ENCODE measurements around the gene NOTO. TPM values are rescaled to one million over a fixed set of nuclear protein-coding genes. Genes with fewer than 3 reads are reported as not detected.

Gene NOTO
- total RNA-seq, 1 donor from 2014 or later = not detected

DNA sequence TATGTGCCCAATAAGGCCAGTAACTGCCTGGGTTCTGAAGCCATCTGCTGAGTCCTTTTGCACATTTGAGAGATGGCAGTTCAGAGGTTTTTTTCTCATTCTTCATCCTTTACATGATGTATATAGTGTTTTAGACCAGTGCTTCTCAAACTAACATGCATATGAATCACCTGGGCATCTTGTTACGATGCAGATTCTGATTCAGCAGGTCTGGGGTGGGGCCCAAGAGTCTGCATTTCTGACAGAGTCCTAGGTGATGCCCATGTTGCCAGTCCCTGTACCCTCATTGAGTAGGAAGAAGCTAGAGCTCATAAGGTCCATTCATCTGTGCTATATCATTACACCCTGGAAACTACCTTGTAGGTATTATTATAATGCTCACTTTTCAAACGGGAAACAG is 15.5 kb downstream of the NOTO start:
- H3K4me3 Mint-ChIP-seq (ENCODE audit: unreplicated experiment) = no peak overlapping the region
- H3K36me3 Mint-ChIP-seq (ENCODE audit: unreplicated experiment) = no peaks in the 10 kb centered on the region
- H3K9me3 Mint-ChIP-seq (ENCODE audit: unreplicated experiment) = no peaks in the 10 kb centered on the region
- H3K27ac Mint-ChIP-seq (ENCODE audit: unreplicated experiment) = no peak overlapping the region
- peaks cover 10% of the 10 kb centered on the region for H3K27me3 Mint-ChIP-seq (ENCODE audit: unreplicated experiment)
- peaks cover 10% of the 10 kb centered on the region for H3K4me1 Mint-ChIP-seq (ENCODE audit: low read depth, unreplicated experiment)
- TF ChIP-seq, protein P1, sequence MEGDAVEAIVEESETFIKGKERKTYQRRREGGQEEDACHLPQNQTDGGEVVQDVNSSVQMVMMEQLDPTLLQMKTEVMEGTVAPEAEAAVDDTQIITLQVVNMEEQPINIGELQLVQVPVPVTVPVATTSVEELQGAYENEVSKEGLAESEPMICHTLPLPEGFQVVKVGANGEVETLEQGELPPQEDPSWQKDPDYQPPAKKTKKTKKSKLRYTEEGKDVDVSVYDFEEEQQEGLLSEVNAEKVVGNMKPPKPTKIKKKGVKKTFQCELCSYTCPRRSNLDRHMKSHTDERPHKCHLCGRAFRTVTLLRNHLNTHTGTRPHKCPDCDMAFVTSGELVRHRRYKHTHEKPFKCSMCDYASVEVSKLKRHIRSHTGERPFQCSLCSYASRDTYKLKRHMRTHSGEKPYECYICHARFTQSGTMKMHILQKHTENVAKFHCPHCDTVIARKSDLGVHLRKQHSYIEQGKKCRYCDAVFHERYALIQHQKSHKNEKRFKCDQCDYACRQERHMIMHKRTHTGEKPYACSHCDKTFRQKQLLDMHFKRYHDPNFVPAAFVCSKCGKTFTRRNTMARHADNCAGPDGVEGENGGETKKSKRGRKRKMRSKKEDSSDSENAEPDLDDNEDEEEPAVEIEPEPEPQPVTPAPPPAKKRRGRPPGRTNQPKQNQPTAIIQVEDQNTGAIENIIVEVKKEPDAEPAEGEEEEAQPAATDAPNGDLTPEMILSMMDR (IDR thresholded peaks at IDR 0.05; ENCODE audit: partially characterized antibody, unreplicated experiment) = no peak
- no peak for DNase-seq

DNA sequence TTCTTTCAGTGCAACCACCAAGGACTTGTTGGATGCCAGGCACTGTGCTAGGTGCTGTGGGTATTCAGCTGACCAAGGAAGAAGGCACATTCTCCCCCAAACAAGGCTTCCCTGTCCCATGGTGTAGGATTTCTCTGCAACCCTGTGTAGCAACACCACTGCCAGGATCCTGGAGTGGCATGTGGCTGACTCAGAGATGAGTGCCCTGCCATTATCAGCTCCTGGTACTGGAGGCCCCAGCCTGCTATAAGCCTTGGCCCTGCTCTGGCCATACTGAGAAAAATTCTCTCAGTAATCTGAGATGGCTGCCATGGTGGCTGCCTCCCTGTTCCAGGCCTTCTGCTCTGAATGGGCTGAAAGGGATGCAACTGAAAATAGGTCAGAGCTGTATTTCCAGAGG is 15.9 kb downstream of the NOTO start:
- Mint-ChIP-seq H3K4me1 (ENCODE audit: low read depth, unreplicated experiment) (peaks cover 10% of the 10 kb centered on the region), H3K36me3 (ENCODE audit: unreplicated experiment) (no peaks in the 10 kb centered on the region), H3K4me3 (ENCODE audit: unreplicated experiment) (no peak overlapping the region), H3K9me3 (ENCODE audit: unreplicated experiment) (no peaks in the 10 kb centered on the region), H3K27me3 (ENCODE audit: unreplicated experiment) (peaks cover 9% of the 10 kb centered on the region), H3K27ac (ENCODE audit: unreplicated experiment) (no peak overlapping the region)
- TF ChIP-seq, protein P1 (IDR thresholded peaks at IDR 0.05; ENCODE audit: partially characterized antibody, unreplicated experiment) = no peak
- no peak for DNase-seq

DNA sequence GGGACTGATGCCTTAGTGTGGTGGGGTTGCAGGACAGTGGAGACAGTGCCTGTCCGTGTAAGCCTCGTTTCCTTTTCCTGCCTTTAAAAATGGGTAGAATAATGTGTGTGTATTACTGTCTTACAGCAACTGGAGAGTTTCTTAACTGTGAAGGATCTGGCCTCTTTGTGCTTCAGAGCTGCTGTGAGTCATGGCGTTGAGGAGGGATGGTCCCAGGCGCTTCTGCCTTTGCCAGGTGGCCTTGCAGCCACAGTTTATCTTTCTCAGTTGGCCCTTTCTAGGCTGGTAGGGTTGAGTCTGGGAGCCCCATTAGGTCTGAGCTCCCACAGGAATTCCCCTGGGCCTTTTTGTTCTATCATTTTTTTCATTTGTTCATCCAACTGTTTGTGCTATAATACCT is 21.4 kb downstream of the NOTO start:
- DNase-seq = no peak
- TF ChIP-seq, protein P1 (IDR thresholded peaks at IDR 0.05; ENCODE audit: partially characterized antibody, unreplicated experiment) = no peak
- Mint-ChIP-seq H3K36me3 (ENCODE audit: unreplicated experiment) (no peaks in the 10 kb centered on the region), H3K27me3 (ENCODE audit: unreplicated experiment) (peaks cover 5% of the 10 kb centered on the region), H3K9me3 (ENCODE audit: unreplicated experiment) (no peaks in the 10 kb centered on the region), H3K4me3 (ENCODE audit: unreplicated experiment) (no peak overlapping the region), H3K27ac (ENCODE audit: unreplicated experiment) (no peak overlapping the region), H3K4me1 (ENCODE audit: low read depth, unreplicated experiment) (no peaks in the 10 kb centered on the region)

DNA sequence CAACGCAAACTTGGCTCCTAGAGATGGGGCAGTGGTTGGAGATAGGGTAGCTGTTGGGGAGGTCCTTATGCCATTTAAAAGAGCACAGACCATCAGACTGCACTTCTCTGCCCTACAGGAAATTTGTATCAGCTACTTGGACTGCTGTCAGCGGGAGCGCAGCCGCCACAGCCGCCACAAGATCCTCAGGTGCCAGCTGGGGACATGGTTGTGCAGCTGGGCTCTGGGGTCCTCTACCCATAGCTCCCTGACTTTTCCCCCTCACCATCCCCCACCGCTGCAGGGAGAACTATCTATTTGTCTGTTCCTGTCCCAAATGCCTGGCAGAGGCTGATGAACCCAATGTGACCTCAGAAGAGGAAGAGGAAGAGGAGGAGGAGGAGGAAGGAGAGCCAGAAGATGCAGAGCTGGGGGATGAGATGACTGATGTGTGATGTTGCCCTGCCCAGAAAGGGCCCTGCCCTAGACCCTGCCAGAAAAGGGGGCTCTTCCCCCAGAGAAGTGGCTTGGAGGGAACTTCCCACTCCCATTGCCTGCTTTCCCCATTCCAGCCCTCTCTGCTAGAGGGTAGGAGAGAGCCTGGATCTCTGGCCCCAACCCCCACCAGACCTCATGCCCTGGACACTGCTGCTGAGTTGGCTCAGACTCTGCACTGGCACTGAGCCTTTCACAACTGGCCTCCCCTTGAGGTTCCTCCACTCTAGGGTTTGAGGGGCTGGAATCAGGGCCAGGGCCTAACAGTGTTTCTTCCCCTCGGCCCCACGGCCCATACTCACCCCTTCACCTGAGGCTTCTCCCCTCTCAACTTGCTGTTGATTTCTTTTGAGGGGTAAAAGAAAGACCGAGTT is 23.4 kb downstream of the NOTO start:
- Mint-ChIP-seq H3K4me1 (ENCODE audit: low read depth, unreplicated experiment) (no peaks in the 10 kb centered on the region), H3K36me3 (ENCODE audit: unreplicated experiment) (no peaks in the 10 kb centered on the region), H3K27me3 (ENCODE audit: unreplicated experiment) (peaks cover 5% of the 10 kb centered on the region), H3K27ac (ENCODE audit: unreplicated experiment) (no peak overlapping the region), H3K4me3 (ENCODE audit: unreplicated experiment) (no peak overlapping the region), H3K9me3 (ENCODE audit: unreplicated experiment) (no peaks in the 10 kb centered on the region)
- DNase-seq = no peak
- TF ChIP-seq, protein P1 (IDR thresholded peaks at IDR 0.05; ENCODE audit: partially characterized antibody, unreplicated experiment) = no peak

DNA sequence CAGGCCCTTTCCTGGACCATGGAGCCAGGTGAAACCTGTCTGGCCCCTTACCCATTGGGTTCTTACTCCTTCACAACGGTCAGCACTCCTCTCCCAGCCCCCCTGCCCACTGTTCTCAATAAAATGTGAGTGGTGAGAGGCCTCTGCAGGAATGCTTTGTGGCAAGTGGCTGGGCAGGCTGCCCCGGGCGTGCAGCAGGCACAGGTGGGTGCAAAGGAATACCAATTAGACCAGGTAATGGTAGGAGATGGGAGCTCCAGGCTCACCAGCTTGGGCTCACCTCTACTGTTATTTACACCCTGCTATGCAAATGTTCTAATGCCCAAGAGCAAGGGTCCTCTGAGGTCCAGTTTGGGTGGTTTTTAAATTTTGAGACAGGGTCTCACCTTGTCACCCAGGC is 24.7 kb downstream of the NOTO start:
- Mint-ChIP-seq H3K4me3 (ENCODE audit: unreplicated experiment) (no peak overlapping the region), H3K27ac (ENCODE audit: unreplicated experiment) (no peak overlapping the region), H3K9me3 (ENCODE audit: unreplicated experiment) (no peaks in the 10 kb centered on the region), H3K36me3 (ENCODE audit: unreplicated experiment) (no peaks in the 10 kb centered on the region), H3K27me3 (ENCODE audit: unreplicated experiment) (peaks cover 2% of the 10 kb centered on the region), H3K4me1 (ENCODE audit: low read depth, unreplicated experiment) (no peaks in the 10 kb centered on the region)
- TF ChIP-seq, protein P1 (IDR thresholded peaks at IDR 0.05; ENCODE audit: partially characterized antibody, unreplicated experiment) = no peak
- no peak for DNase-seq
